ENCODE measurements around the gene PDE3A.

PDE3A gene

GRCh38 chr12:20722142-20722541 is 353.8 kb downstream of the PDE3A start:
- DNase-seq (ENCODE audit: low spot score in 2 of 2) = no peak
- Mint-ChIP-seq H3K36me3 (no peaks in the 10 kb centered on the region), H3K27ac (no peak overlapping the region), H3K9me3 (peaks cover 2% of the 10 kb centered on the region), H3K4me3 (no peak overlapping the region), H3K4me1 (no peaks in the 10 kb centered on the region), H3K27me3 (no peaks in the 10 kb centered on the region)
- no peak for ATAC-seq (ENCODE audit: low read depth)

GRCh38 chr12:20731274-20731673 is 362.9 kb downstream of the PDE3A start:
- no peaks in the 10 kb centered on the region for H3K4me1 Mint-ChIP-seq
- no peak for DNase-seq (ENCODE audit: low spot score in 2 of 2)
- H3K27me3 Mint-ChIP-seq = no peaks in the 10 kb centered on the region
- no peak for ATAC-seq (ENCODE audit: low read depth)
- H3K4me3 Mint-ChIP-seq = no peak overlapping the region
- H3K36me3 Mint-ChIP-seq = no peaks in the 10 kb centered on the region
- H3K9me3 Mint-ChIP-seq = peaks cover 6% of the 10 kb centered on the region
- no peak overlapping the region for H3K27ac Mint-ChIP-seq
